Neural cell (in vitro differentiated cells): ENCODE results near the gene BCAP31. TPM values are rescaled to one million over a fixed set of nuclear protein-coding genes. Genes with fewer than 3 reads are reported as not detected.

Experiments
- H2AFZ ChIP-seq: fragments of 200-600, 300-800 bp; sonication (generic), shearing (Covaris generic); 2 replicates; pipeline ENCODE4 v1.6.0; 2014; ENCODE audit warnings: low read depth, mild to moderate bottlenecking, antibody characterized with exemption, low read length, moderate library complexity
- H3F3A ChIP-seq: fragments of 200-600 bp; shearing (Covaris generic); 2 replicates; pipeline ENCODE4 v1.6.1; 2016; ENCODE audit warnings: mild to moderate bottlenecking, moderate library complexity, mixed read lengths, antibody characterized with exemption, low read length; ENCODE audit not compliant: insufficient read depth, poor library complexity, severe bottlenecking
- H3K27ac ChIP-seq: fragments of 200-600, 300-800 bp; sonication (generic), shearing (Covaris generic); 2 replicates; pipeline ENCODE4 v1.5.1; 2014; ENCODE audit warnings: mild to moderate bottlenecking, low read length, moderate library complexity
- H3K27me3 ChIP-seq: fragments of 300-800, 200-600 bp; sonication (generic), shearing (Covaris generic); 2 replicates; pipeline ENCODE4 v1.6.0; 2014; ENCODE audit warnings: mild to moderate bottlenecking, low read depth, low read length, moderate library complexity; ENCODE audit not compliant: insufficient read depth
- H3K36me3 ChIP-seq: fragments of 300-800, 200-600 bp; sonication (generic), shearing (Covaris generic); 2 replicates; pipeline ENCODE4 v1.5.1; 2014; ENCODE audit warnings: mild to moderate bottlenecking, antibody characterized with exemption, low read length, moderate library complexity; ENCODE audit not compliant: insufficient read depth
- H3K4me2 ChIP-seq: fragments of 300-800, 200-600 bp; sonication (generic), shearing (Covaris generic); 2 replicates; pipeline ENCODE4 v1.6.0; 2014; ENCODE audit warnings: mild to moderate bottlenecking, low read length
- H3K4me3 ChIP-seq: fragments of 300-800, 200-600 bp; sonication (generic), shearing (Covaris generic); 2 replicates; pipeline ENCODE4 v1.5.1; 2014; ENCODE audit warnings: mild to moderate bottlenecking, low read length, moderate library complexity
- H3K79me2 ChIP-seq: fragments of 200-600 bp; shearing (Covaris generic); replicated peaks from 2 replicates; pipeline ENCODE4 v1.6.0; 2014; ENCODE audit warnings: mild to moderate bottlenecking, low read length, moderate library complexity; ENCODE audit not compliant: insufficient read depth
- H3K9ac ChIP-seq: fragments of 300-800, 200-600 bp; sonication (generic), shearing (Covaris generic); 2 replicates; pipeline ENCODE4 v1.6.1; 2016; ENCODE audit warnings: mild to moderate bottlenecking, low read length, mixed read lengths
- H3K9me2 ChIP-seq: fragments of 200-600 bp; shearing (Covaris generic); 2 replicates; pipeline ENCODE4 v1.6.1; 2016; ENCODE audit warnings: mild to moderate bottlenecking, low read length, mixed read lengths; ENCODE audit not compliant: insufficient read depth
- H3K9me3 ChIP-seq: fragments of 200-600, 300-800 bp; sonication (generic), shearing (Covaris generic); 2 replicates; pipeline ENCODE4 v1.6.1; 2016; ENCODE audit warnings: mild to moderate bottlenecking, mixed run types, low read length, moderate library complexity, mixed read lengths
- H4K20me1 ChIP-seq: fragments of 200-600 bp; shearing (Covaris generic); 2 replicates; pipeline ENCODE4 v1.6.1; 2016; ENCODE audit warnings: mild to moderate bottlenecking, mixed run types; ENCODE audit not compliant: insufficient read depth
- EP300 ChIP-seq: fragments of 450-650 bp; conservative IDR thresholded peaks from 2 replicates; pipeline ENCODE4 v1.6.1; 2014; ENCODE audit warnings: antibody characterized with exemption, mild to moderate bottlenecking, moderate library complexity; ENCODE audit not compliant: poor library complexity, severe bottlenecking
- EZH2 ChIP-seq: fragments of 200-600, 300-800 bp; shearing (Covaris generic), sonication (generic); IDR thresholded peaks from 2 replicates; pipeline ENCODE4 v1.6.1; 2014; ENCODE audit warnings: antibody characterized with exemption, low read length, borderline replicate concordance, mild to moderate bottlenecking; ENCODE audit not compliant: insufficient read depth, poor library complexity, severe bottlenecking
- MXI1 ChIP-seq: fragments of 450-650 bp; conservative IDR thresholded peaks from 2 replicates; pipeline ENCODE4 v1.6.1; 2014; ENCODE audit warnings: antibody characterized with exemption, mild to moderate bottlenecking; ENCODE audit not compliant: poor library complexity, severe bottlenecking
- POLR2AphosphoS5 ChIP-seq: IDR thresholded peaks from 2 replicates; pipeline ENCODE4 v1.6.1; 2012
- RAD21 ChIP-seq: fragments of 450-650 bp; conservative IDR thresholded peaks from 2 replicates; pipeline ENCODE4 v1.6.1; 2014; ENCODE audit warnings: antibody characterized with exemption, mild to moderate bottlenecking, moderate library complexity
- SMC3 ChIP-seq: fragments of 450-650 bp; conservative IDR thresholded peaks from 2 replicates; pipeline ENCODE4 v1.6.1; 2014; ENCODE audit warnings: antibody characterized with exemption, mild to moderate bottlenecking, moderate library complexity; ENCODE audit not compliant: poor library complexity
- TAF1 ChIP-seq: IDR thresholded peaks from 2 replicates; pipeline ENCODE4 v1.6.1; 2012; ENCODE audit warnings: low read depth
- polyA plus RNA-seq: library from polyadenylated mRNA; depleted of rRNA; stranded (reverse); fragments of >200 nt; gene quantifications from 2 replicates; pipeline ENCODE4 v1.2.3, GENCODE V29; 2014
- TF ChIP-seq, protein P1 (sequence below): fragments of 450-650 bp; IDR thresholded peaks from 2 replicates; pipeline ENCODE4 v1.5.1; 2014; ENCODE audit warnings: antibody characterized with exemption, mild to moderate bottlenecking, moderate library complexity; ENCODE audit not compliant: poor library complexity, severe bottlenecking
- TF ChIP-seq, protein P2 (sequence below): IDR thresholded peaks from 2 replicates; pipeline ENCODE4 v1.6.1; 2012; ENCODE audit warnings: borderline replicate concordance

The BCAP31 gene
- polyA plus RNA-seq, 1 donor from 2014 or later = 182 TPM

GRCh38 chrX:153728951-153729631, 4.9 kb upstream of the BCAP31 start:
- H3K36me3 ChIP-seq = no peaks in the 10 kb centered on the region
- no peak overlapping the region for H3K4me2 ChIP-seq
- no peak overlapping the region for H3K9ac ChIP-seq
- no peaks in the 10 kb centered on the region for H3K9me3 ChIP-seq
- H3K79me2 ChIP-seq = no peaks in the 10 kb centered on the region
- no peak overlapping the region for H3K4me3 ChIP-seq
- H4K20me1 ChIP-seq = no peaks in the 10 kb centered on the region
- no peaks in the 10 kb centered on the region for H3K27me3 ChIP-seq
- H3K27ac ChIP-seq = no peak overlapping the region
- TF ChIP-seq EP300 (no peak), MXI1 (no peak), SMC3 (no peak), RAD21 (no peak), EZH2 (no peak)
- H2AFZ ChIP-seq = no peak overlapping the region
- no peaks in the 10 kb centered on the region for H3F3A ChIP-seq
- no peaks in the 10 kb centered on the region for H3K9me2 ChIP-seq

DNA sequence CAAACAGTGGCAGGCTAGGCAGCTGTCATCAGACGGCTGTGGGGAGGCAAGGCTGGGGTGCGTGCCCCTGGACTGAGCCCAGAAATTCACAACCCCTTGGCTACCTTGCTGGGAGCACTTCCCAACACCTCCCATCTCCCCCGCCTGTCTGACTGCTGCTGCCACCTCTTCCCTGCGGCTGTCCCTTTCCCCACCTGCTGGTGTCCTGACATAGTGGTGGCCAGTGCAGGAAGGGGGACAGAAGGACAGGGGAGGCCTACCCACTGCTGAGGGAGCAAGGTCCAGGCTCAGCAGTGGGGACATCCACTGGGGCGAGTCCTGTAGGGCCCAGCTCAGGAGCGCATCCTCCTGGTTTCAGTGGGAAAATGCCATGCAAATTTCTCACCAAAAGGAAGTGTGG, 3.9 kb upstream of the BCAP31 start:
- Histone ChIP-seq H3K4me2 (no peak overlapping the region), H3K27me3 (no peaks in the 10 kb centered on the region), H2AFZ (no peak overlapping the region), H3K27ac (no peak overlapping the region), H3K9me3 (no peaks in the 10 kb centered on the region), H3K79me2 (no peaks in the 10 kb centered on the region), H3K36me3 (no peaks in the 10 kb centered on the region), H3K9ac (no peak overlapping the region), H3K9me2 (no peaks in the 10 kb centered on the region), H3F3A (no peaks in the 10 kb centered on the region), H3K4me3 (no peak overlapping the region), H4K20me1 (no peaks in the 10 kb centered on the region)
- TF ChIP-seq RAD21 (no peak), POLR2AphosphoS5 (no peak), SMC3 (no peak), TAF1 (no peak), EP300 (no peak), MXI1 (no peak), EZH2 (no peak)
- TF ChIP-seq, protein P1, sequence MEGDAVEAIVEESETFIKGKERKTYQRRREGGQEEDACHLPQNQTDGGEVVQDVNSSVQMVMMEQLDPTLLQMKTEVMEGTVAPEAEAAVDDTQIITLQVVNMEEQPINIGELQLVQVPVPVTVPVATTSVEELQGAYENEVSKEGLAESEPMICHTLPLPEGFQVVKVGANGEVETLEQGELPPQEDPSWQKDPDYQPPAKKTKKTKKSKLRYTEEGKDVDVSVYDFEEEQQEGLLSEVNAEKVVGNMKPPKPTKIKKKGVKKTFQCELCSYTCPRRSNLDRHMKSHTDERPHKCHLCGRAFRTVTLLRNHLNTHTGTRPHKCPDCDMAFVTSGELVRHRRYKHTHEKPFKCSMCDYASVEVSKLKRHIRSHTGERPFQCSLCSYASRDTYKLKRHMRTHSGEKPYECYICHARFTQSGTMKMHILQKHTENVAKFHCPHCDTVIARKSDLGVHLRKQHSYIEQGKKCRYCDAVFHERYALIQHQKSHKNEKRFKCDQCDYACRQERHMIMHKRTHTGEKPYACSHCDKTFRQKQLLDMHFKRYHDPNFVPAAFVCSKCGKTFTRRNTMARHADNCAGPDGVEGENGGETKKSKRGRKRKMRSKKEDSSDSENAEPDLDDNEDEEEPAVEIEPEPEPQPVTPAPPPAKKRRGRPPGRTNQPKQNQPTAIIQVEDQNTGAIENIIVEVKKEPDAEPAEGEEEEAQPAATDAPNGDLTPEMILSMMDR = no peak
- TF ChIP-seq, protein P2, sequence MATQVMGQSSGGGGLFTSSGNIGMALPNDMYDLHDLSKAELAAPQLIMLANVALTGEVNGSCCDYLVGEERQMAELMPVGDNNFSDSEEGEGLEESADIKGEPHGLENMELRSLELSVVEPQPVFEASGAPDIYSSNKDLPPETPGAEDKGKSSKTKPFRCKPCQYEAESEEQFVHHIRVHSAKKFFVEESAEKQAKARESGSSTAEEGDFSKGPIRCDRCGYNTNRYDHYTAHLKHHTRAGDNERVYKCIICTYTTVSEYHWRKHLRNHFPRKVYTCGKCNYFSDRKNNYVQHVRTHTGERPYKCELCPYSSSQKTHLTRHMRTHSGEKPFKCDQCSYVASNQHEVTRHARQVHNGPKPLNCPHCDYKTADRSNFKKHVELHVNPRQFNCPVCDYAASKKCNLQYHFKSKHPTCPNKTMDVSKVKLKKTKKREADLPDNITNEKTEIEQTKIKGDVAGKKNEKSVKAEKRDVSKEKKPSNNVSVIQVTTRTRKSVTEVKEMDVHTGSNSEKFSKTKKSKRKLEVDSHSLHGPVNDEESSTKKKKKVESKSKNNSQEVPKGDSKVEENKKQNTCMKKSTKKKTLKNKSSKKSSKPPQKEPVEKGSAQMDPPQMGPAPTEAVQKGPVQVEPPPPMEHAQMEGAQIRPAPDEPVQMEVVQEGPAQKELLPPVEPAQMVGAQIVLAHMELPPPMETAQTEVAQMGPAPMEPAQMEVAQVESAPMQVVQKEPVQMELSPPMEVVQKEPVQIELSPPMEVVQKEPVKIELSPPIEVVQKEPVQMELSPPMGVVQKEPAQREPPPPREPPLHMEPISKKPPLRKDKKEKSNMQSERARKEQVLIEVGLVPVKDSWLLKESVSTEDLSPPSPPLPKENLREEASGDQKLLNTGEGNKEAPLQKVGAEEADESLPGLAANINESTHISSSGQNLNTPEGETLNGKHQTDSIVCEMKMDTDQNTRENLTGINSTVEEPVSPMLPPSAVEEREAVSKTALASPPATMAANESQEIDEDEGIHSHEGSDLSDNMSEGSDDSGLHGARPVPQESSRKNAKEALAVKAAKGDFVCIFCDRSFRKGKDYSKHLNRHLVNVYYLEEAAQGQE = no peak
